GM12872 (cell line): ENCODE measurements around the gene PRTN3.

Experiments used
- TF ChIP-seq, protein P1 (sequence below): IDR thresholded peaks from 3 replicates; pipeline ENCODE4 v1.5.1; 2011; ENCODE audit warnings: low read depth, mild to moderate bottlenecking, low read length, moderate library complexity; ENCODE audit not compliant: insufficient read depth

PRTN3 gene

DNA sequence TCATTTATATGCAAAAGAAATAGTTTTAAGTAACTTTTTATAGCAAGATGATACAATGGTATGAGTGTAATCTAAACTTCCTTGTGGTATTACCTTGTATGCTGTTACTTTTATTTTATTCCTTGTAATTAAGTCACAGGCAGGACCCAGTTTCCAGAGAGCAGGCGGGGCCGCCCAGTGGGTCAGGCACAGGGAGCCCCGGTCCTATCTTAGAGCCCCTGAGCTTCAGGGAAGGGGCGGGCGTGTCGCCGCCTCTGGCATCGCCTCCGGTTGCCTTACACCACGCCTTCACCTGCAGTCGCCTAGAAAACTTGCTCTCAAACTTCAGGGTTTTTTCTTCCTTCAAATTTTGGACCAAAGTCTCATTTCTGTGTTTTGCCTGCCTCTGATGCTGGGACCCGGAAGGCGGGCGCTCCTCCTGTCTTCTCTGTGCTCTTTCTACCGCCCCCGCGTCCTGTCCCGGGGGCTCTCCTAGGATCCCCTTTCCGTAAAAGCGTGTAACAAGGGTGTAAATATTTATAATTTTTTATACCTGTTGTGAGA, 29.2 kb upstream of the PRTN3 start:
- TF ChIP-seq, protein P1, sequence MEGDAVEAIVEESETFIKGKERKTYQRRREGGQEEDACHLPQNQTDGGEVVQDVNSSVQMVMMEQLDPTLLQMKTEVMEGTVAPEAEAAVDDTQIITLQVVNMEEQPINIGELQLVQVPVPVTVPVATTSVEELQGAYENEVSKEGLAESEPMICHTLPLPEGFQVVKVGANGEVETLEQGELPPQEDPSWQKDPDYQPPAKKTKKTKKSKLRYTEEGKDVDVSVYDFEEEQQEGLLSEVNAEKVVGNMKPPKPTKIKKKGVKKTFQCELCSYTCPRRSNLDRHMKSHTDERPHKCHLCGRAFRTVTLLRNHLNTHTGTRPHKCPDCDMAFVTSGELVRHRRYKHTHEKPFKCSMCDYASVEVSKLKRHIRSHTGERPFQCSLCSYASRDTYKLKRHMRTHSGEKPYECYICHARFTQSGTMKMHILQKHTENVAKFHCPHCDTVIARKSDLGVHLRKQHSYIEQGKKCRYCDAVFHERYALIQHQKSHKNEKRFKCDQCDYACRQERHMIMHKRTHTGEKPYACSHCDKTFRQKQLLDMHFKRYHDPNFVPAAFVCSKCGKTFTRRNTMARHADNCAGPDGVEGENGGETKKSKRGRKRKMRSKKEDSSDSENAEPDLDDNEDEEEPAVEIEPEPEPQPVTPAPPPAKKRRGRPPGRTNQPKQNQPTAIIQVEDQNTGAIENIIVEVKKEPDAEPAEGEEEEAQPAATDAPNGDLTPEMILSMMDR: no peak

DNA sequence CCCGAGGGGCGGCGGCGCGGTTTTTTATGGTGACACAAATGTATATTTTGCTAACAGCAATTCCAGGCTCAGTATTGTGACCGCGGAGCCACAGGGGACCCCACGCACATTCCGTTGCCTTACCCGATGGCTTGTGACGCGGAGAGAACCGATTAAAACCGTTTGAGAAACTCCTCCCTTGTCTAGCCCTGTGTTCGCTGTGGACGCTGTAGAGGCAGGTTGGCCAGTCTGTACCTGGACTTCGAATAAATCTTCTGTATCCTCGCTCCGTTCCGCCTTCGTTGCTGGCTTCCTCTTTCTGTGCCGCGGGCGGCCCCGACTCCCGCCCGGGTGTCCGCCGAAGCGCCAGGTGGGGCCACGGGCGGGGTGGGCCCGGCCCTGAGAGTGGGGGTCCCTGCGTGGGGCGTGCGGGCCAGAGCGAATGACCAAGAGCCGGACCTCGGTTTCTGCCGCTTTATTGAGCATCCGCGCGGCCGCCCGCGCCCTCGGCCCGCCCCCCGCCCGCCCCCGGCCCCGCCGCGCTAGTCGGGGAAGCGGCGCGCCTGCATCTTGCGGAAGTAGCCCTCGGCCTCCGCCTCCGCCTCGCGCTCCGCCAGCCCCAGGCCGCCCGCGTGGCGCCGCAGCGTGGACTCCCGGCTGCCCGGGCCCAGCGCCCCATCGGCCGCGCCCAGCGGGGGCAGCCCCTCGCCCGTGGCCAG, 28.6 kb upstream of the PRTN3 start:
- TF ChIP-seq, protein P1: no peak

DNA sequence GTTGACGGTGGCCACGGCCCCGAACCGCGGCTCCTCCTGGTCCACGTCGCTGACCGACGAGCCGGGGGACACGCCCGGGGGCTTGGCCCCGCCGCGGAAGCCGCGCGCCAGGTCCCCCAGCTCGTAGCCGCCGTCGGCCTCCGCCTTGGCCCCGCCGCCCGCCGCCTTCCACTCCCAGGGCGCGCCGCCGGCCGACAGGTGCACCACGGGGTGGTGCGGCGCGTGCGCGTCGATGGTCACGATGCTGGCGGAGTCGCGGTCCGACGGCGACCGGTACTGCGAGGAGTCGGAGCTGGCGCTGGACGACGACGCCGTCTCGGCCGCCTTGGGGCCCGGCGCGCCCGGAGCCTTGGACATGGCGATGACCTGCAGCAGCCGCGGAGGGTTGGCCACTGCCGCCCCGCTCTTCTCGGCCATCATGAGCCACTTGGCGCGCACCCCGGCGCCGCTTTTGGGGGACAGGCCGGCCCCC, 28.0 kb upstream of the PRTN3 start:
- TF ChIP-seq, protein P1: no peak

DNA sequence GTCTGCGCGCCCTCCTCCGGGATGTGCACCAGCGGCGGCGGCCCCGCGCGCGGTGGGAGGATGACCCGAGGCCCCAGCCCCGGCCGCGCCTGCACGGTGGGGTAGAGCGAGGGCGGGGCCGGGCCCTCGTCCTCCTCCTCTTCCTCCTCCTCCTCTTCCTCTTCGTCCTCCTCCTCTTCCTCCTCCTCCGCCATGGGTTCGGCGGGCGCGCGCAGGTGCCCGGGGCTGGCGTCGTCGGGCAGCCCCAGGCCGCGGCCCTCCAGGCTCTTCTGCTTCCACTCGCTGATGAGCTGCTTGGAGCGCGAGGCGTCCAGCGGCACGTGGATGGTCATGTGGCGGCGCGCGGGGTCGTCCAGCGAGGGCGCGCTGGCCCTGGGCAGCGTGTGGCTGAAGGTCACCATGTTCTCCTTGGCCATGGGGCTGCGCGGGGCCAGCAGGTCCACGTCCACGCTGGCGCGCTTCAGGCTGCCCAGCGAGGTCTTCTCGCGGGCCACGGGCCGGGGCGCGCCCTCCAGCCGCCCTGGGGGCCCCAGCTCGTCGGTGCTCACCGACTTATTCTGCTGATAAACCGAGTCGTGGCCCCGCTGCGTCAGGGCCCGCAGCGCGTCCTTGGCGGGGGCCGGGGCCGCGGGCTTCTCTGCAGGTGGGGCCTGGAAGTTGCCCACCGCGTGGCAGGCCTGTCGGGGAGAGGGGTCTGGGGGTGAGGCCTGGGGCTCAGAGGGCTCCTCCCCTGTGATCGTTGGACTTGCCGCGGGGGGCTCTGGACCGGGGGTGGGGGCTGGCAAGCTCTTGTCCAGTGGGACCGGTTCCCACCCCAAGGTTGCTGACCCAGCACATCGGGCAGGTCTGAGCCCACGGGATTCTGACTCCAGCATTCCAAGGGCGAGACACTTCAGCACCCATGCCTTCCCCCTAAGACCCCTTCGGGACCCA, 27.3 kb upstream of the PRTN3 start:
- TF ChIP-seq, protein P1: no peak

DNA sequence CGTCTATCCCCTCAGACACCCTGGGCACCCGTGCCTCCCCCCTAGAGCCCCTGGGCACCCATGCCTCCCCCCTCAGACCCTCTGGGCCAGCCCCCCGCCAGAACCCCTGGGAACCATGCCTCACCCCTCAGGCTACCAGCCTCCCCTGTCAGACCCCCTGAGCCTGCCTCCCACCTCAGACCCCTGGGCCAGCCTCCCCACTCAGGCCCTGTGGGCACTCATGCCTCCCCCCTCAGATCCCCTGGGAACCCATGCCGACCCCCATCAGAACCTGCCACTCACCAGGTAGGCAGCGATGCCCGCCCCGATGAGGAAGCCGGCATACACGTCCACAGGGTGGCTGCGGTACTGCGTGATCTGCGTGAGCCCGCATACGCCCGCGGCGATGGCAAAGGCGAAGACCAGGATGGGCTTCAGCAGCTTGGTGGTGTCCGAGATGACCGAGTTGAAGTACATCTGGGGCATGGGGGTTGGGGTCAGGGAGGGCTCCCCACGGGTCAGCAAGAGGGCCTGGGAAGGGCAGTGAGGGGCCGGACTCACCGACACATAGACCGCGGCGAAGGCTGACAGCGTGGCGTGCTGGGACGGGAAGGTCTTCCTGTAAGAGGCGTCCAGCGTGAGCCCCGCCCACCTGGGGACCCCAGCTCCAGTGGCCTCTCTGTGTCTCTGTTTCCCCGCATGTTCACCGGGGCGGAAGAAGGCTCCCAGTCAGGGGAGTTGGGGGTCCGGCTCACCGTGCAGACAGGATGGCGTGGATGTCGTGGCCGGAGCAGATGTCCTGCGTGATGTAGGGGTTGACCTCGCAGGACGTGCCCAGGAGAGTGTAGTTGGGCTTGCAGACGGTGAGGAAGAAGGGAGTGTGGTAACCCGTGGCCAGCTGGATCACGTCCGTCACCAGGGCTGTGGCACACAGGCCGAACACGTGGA, 26.4 kb upstream of the PRTN3 start:
- TF ChIP-seq, protein P1: no peak

DNA sequence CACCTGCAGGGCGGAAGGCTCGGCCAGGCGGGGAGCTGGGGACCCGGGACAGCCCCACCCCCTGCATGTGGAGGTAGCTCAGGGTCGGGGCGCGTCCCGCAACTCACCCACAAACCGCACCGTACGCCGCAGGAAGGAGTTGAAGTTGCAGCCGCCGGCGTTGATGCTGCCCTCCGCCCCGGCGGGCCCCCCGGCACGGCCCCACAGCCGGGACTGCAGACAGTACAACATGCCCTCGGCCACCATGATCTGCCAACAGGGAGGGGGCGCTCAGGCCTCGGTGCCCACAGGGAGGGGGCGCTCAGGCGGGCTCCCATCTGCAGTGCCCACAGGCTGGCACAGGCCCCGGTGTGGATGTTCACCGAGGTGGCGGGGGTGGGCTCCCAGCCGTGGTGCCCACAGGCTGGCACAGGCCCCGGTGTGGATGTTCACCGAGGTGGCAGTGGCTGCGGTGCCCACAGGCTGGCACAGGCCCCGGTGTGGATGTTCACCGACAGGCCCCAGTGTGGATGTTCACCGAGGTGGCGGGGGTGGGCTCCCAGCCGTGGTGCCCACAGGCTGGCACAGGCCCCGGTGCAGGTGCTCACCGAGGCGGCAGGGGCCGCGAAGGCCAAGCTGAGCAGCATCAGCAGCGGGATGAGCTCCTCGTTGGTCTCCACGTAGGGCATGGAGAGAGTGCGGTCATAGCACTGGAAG, 25.6 kb upstream of the PRTN3 start:
- TF ChIP-seq, protein P1: no peak
